HEK293 (cell line): Measurements from ENCODE around the gene SLC7A6.

Source experiments
- CTCF ChIA-PET: fragments of 350-600 bp; formaldehyde crosslinking; extraction: SDS; loops from one replicate; lab custom pipeline; 2021; ENCODE audit warnings: antibody characterized with exemption; lab: Yijun Ruan, JAX
- POLR2A ChIA-PET: fragments of 300-600 bp; formaldehyde crosslinking; extraction: SDS; loops from one replicate; lab custom pipeline; 2020; ENCODE audit warnings: antibody characterized with exemption, inconsistent platforms; lab: Yijun Ruan, JAX
- H3K27ac ChIP-seq: fragments of 200-500 bp; sonication (Bioruptor generic); 2 replicates; pipeline ENCODE4 v1.5.1; 2014; ENCODE audit warnings: low read depth, low read length, control low read depth, inconsistent platforms; ENCODE audit errors: extremely low read depth
- H3K36me3 ChIP-seq, 2 experiments: fragments of 200-500 bp in 1 of 2; sonication (Bioruptor generic) in 1 of 2; 1 replicate in 1 of 2; 2 replicates in 1 of 2; pipeline ENCODE4 v1.5.1; 2014 to 2017; ENCODE audit warnings: inconsistent platforms in 2 of 2, low read length in 2 of 2; ENCODE audit not compliant: control insufficient read depth in 2 of 2, insufficient read depth in 1 of 2
- H3K4me1 ChIP-seq: fragments of 200-500 bp; sonication (Bioruptor generic); 2 replicates; pipeline ENCODE4 v1.5.1; 2014; ENCODE audit warnings: mild to moderate bottlenecking, low read length, inconsistent platforms; ENCODE audit not compliant: control insufficient read depth, insufficient read depth
- H3K4me3 ChIP-seq: 2 replicates; pipeline ENCODE4 v1.5.1; 2011; ENCODE audit warnings: low read depth, mild to moderate bottlenecking, control low read depth, low read length, moderate library complexity
- H3K9me3 ChIP-seq: fragments of 200-500 bp; sonication (Bioruptor generic); 2 replicates; pipeline ENCODE4 v1.5.1; 2014; ENCODE audit warnings: low read depth, low read length, inconsistent platforms; ENCODE audit not compliant: control insufficient read depth, insufficient read depth
- HOXD13 ChIP-seq: sonication (generic); formaldehyde crosslinking; IDR thresholded peaks from 2 replicates; pipeline ENCODE4 v1.8.0; 2022; ENCODE audit warnings: missing genetic modification reagents, borderline replicate concordance
- KLF1 ChIP-seq: fragments of 450-650 bp; formaldehyde crosslinking; IDR thresholded peaks from 2 replicates; pipeline ENCODE4 v1.5.1; 2016; ENCODE audit warnings: missing biosample characterization, missing genetic modification characterization
- ZIC2 ChIP-seq: fragments of 450-650 bp; formaldehyde crosslinking; IDR thresholded peaks from 2 replicates; pipeline ENCODE4 v1.5.1; 2016; ENCODE audit warnings: missing biosample characterization, missing genetic modification characterization
- ZNF133 ChIP-seq: fragments of 450-650 bp; formaldehyde crosslinking; IDR thresholded peaks from 2 replicates; pipeline ENCODE4 v1.5.1; 2016; ENCODE audit warnings: missing biosample characterization, missing genetic modification characterization
- ZNF221 ChIP-seq: fragments of 450-650 bp; formaldehyde crosslinking; IDR thresholded peaks from 2 replicates; pipeline ENCODE4 v1.5.1; 2017; ENCODE audit warnings: missing biosample characterization, missing genetic modification characterization, borderline replicate concordance
- ZNF350 ChIP-seq: fragments of 450-650 bp; formaldehyde crosslinking; IDR thresholded peaks from 2 replicates; pipeline ENCODE4 v1.5.0; 2017; ENCODE audit warnings: missing biosample characterization, mild to moderate bottlenecking, missing genetic modification characterization
- ZNF394 ChIP-seq: fragments of 450-650 bp; formaldehyde crosslinking; IDR thresholded peaks from 2 replicates; pipeline ENCODE4 v1.5.1; 2016; ENCODE audit warnings: missing biosample characterization, missing genetic modification characterization, mild to moderate bottlenecking, moderate library complexity, borderline replicate concordance
- ZNF514 ChIP-seq: fragments of 450-650 bp; formaldehyde crosslinking; IDR thresholded peaks from 2 replicates; pipeline ENCODE4 v1.5.1; 2016; ENCODE audit warnings: missing biosample characterization, missing genetic modification characterization
- ZNF623 ChIP-seq: fragments of 450-650 bp; formaldehyde crosslinking; IDR thresholded peaks from 2 replicates; pipeline ENCODE4 v1.5.1; 2016; ENCODE audit warnings: missing biosample characterization, missing genetic modification characterization
- ZNF629 ChIP-seq: fragments of 450-650 bp; formaldehyde crosslinking; IDR thresholded peaks from 2 replicates; pipeline ENCODE4 v1.5.1; 2017; ENCODE audit warnings: missing biosample characterization, missing genetic modification characterization
- ZNF76 ChIP-seq: fragments of 450-650 bp; formaldehyde crosslinking; IDR thresholded peaks from 2 replicates; pipeline ENCODE4; 2016; ENCODE audit warnings: low read depth, missing biosample characterization, missing genetic modification characterization, borderline replicate concordance
- TF ChIP-seq, protein P1 (sequence below): fragments of 450-650 bp; formaldehyde crosslinking; IDR thresholded peaks from 2 replicates; pipeline ENCODE4 v1.5.1; 2016; ENCODE audit warnings: missing biosample characterization, missing genetic modification characterization, low read depth
- TF ChIP-seq, protein P2 (sequence below): fragments of 450-650 bp; formaldehyde crosslinking; conservative IDR thresholded peaks from 2 replicates; pipeline ENCODE4 v1.5.1; 2016; ENCODE audit warnings: low read depth, missing biosample characterization, missing genetic modification characterization
- TF ChIP-seq, protein P3 (sequence below): fragments of 450-650 bp; formaldehyde crosslinking; conservative IDR thresholded peaks from 2 replicates; pipeline ENCODE4 v1.5.1; 2016; ENCODE audit warnings: low read depth, missing biosample characterization, missing genetic modification characterization
- TF ChIP-seq, protein P4 (sequence below): fragments of 450-650 bp; formaldehyde crosslinking; IDR thresholded peaks from 2 replicates; pipeline ENCODE4 v1.5.1; 2016; ENCODE audit warnings: missing biosample characterization, missing genetic modification characterization
- TF ChIP-seq, protein P5 (sequence below): fragments of 450-650 bp; formaldehyde crosslinking; IDR thresholded peaks from 2 replicates; pipeline ENCODE4 v1.5.1; 2016; ENCODE audit warnings: missing biosample characterization, missing genetic modification characterization

The SLC7A6 gene

DNA sequence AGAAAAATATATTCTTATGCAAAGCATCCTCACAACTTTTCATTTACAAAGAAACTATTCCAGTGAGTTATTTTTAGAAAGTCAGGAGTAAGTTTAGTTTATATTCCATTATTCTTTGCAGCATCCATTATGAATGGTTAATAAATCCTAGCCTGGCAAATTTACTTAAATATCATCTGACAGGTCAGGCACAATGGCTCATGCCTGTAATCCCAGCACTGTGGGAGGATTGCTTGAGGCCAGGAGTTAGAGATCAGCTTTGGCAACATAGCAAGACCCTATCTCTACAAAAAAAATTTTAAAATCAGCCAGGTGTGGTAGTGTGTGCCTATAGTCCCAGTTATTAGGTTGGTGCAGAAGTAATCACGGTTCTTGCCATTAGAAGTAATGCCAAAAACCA is 41.3 kb upstream of the SLC7A6 start:
- no peaks in the 10 kb centered on the region for H3K9me3 ChIP-seq
- H3K4me1 ChIP-seq: no peaks in the 10 kb centered on the region
- peaks cover 0 to 20% of the 10 kb centered on the region in 2 experiments; a peak in 1 of 3 replicates for H3K36me3 ChIP-seq
- no peak for TF ChIP-seq KLF1
- no peak for TF ChIP-seq ZNF629 (tag by site-specific recombination)
- TF ChIP-seq, protein P1, sequence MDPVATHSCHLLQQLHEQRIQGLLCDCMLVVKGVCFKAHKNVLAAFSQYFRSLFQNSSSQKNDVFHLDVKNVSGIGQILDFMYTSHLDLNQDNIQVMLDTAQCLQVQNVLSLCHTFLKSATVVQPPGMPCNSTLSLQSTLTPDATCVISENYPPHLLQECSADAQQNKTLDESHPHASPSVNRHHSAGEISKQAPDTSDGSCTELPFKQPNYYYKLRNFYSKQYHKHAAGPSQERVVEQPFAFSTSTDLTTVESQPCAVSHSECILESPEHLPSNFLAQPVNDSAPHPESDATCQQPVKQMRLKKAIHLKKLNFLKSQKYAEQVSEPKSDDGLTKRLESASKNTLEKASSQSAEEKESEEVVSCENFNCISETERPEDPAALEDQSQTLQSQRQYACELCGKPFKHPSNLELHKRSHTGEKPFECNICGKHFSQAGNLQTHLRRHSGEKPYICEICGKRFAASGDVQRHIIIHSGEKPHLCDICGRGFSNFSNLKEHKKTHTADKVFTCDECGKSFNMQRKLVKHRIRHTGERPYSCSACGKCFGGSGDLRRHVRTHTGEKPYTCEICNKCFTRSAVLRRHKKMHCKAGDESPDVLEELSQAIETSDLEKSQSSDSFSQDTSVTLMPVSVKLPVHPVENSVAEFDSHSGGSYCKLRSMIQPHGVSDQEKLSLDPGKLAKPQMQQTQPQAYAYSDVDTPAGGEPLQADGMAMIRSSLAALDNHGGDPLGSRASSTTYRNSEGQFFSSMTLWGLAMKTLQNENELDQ (tag by site-specific recombination): no peak
- TF ChIP-seq, protein P2, sequence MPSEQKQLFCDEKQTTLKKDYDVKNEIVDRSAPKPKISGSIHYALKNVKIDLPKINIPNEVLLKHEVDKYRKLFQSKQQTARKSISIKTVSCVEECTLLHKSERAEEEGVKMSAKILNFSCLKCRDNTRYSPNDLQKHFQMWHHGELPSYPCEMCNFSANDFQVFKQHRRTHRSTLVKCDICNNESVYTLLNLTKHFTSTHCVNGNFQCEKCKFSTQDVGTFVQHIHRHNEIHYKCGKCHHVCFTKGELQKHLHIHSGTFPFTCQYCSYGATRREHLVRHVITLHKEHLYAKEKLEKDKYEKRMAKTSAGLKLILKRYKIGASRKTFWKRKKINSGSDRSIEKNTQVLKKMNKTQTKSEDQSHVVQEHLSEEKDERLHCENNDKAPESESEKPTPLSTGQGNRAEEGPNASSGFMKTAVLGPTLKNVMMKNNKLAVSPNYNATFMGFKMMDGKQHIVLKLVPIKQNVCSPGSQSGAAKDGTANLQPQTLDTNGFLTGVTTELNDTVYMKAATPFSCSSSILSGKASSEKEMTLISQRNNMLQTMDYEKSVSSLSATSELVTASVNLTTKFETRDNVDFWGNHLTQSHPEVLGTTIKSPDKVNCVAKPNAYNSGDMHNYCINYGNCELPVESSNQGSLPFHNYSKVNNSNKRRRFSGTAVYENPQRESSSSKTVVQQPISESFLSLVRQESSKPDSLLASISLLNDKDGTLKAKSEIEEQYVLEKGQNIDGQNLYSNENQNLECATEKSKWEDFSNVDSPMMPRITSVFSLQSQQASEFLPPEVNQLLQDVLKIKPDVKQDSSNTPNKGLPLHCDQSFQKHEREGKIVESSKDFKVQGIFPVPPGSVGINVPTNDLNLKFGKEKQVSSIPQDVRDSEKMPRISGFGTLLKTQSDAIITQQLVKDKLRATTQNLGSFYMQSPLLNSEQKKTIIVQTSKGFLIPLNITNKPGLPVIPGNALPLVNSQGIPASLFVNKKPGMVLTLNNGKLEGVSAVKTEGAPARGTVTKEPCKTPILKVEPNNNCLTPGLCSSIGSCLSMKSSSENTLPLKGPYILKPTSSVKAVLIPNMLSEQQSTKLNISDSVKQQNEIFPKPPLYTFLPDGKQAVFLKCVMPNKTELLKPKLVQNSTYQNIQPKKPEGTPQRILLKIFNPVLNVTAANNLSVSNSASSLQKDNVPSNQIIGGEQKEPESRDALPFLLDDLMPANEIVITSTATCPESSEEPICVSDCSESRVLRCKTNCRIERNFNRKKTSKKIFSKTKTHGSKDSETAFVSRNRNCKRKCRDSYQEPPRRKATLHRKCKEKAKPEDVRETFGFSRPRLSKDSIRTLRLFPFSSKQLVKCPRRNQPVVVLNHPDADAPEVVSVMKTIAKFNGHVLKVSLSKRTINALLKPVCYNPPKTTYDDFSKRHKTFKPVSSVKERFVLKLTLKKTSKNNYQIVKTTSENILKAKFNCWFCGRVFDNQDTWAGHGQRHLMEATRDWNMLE (tag by site-specific recombination): no peak
- TF ChIP-seq ZIC2: no peak
- TF ChIP-seq ZNF133: no peak
- TF ChIP-seq, protein P3, sequence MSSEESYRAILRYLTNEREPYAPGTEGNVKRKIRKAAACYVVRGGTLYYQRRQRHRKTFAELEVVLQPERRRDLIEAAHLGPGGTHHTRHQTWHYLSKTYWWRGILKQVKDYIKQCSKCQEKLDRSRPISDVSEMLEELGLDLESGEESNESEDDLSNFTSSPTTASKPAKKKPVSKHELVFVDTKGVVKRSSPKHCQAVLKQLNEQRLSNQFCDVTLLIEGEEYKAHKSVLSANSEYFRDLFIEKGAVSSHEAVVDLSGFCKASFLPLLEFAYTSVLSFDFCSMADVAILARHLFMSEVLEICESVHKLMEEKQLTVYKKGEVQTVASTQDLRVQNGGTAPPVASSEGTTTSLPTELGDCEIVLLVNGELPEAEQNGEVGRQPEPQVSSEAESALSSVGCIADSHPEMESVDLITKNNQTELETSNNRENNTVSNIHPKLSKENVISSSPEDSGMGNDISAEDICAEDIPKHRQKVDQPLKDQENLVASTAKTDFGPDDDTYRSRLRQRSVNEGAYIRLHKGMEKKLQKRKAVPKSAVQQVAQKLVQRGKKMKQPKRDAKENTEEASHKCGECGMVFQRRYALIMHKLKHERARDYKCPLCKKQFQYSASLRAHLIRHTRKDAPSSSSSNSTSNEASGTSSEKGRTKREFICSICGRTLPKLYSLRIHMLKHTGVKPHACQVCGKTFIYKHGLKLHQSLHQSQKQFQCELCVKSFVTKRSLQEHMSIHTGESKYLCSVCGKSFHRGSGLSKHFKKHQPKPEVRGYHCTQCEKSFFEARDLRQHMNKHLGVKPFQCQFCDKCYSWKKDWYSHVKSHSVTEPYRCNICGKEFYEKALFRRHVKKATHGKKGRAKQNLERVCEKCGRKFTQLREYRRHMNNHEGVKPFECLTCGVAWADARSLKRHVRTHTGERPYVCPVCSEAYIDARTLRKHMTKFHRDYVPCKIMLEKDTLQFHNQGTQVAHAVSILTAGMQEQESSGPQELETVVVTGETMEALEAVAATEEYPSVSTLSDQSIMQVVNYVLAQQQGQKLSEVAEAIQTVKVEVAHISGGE (tag by site-specific recombination): no peak
- TF ChIP-seq ZNF394: no peak
- no peak for TF ChIP-seq HOXD13 (CRISPR knock-in tag)
- no peak for TF ChIP-seq ZNF350 (tag by site-specific recombination)
- TF ChIP-seq, protein P4, sequence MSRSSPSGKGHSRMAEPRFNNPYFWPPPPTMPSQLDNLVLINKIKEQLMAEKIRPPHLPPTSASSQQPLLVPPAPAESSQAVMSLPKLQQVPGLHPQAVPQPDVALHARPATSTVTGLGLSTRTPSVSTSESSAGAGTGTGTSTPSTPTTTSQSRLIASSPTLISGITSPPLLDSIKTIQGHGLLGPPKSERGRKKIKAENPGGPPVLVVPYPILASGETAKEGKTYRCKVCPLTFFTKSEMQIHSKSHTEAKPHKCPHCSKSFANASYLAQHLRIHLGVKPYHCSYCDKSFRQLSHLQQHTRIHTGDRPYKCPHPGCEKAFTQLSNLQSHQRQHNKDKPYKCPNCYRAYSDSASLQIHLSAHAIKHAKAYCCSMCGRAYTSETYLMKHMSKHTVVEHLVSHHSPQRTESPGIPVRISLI (tag by site-specific recombination): no peak
- TF ChIP-seq ZNF221 (tag by site-specific recombination): no peak
- TF ChIP-seq ZNF514 (tag by site-specific recombination): no peak
- CTCF ChIA-PET: interaction anchor here (0.5 kb wide), 1 partner anchor 194 kb away, joined by 3 read pairs; no protein-coding TSS in a partner anchor
- POLR2A ChIA-PET: no interaction called here
- no peak overlapping the region for H3K4me3 ChIP-seq
- no peak overlapping the region for H3K27ac ChIP-seq

DNA sequence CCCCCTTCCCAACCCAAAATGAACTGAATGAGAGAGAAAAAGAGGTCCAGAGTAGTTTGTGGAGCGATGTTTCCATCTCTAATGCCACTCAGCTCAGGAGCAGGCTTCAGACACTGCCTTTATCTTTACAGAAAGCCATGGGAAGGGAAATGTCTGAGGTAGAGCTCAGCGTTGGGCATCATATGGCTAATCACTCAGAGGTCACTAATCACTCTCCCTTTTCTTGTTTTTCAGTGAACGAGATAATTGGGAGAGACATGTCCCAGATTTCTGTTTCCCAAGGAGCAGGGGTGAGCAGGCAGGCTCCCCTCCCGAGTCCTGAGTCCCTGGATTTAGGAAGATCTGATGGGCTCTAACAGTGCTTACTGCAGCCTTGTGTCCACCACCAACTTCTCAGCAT is 38.2 kb upstream of the SLC7A6 start:
- ChIA-PET CTCF (interaction anchor here (1.0 to 1.6 kb wide), 2 partner anchors 13 to 102 kb away, joined by 4 to 5 read pairs; no protein-coding TSS in a partner anchor), POLR2A (no interaction called here)
- Histone ChIP-seq H3K4me3 (no peak overlapping the region), H3K36me3 (peaks cover 0 to 44% of the 10 kb centered on the region in 2 experiments; a peak in 1 of 3 replicates), H3K4me1 (no peaks in the 10 kb centered on the region), H3K9me3 (no peaks in the 10 kb centered on the region), H3K27ac (no peak overlapping the region)
- no peak for TF ChIP-seq ZNF76 (tag by site-specific recombination)
- TF ChIP-seq, protein P5, sequence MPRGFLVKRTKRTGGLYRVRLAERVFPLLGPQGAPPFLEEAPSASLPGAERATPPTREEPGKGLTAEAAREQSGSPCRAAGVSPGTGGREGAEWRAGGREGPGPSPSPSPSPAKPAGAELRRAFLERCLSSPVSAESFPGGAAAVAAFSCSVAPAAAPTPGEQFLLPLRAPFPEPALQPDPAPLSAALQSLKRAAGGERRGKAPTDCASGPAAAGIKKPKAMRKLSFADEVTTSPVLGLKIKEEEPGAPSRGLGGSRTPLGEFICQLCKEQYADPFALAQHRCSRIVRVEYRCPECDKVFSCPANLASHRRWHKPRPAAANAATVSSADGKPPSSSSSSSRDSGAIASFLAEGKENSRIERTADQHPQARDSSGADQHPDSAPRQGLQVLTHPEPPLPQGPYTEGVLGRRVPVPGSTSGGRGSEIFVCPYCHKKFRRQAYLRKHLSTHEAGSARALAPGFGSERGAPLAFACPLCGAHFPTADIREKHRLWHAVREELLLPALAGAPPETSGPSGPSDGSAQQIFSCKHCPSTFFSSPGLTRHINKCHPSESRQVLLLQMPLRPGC (tag by site-specific recombination): no peak
- TF ChIP-seq ZNF623: no peak
